Measurements from ENCODE around the gene TSC1. TPM values are rescaled to one million over a fixed set of nuclear protein-coding genes. Genes with fewer than 3 reads are reported as not detected.

TSC1 gene
- total RNA-seq, 2 experiments from 2014 or later: 28.7 to 66.2 TPM

- ChIA-PET CTCF (ENCODE audit: unreplicated experiment) (no interaction called here), POLR2A (interaction anchor here (1.0 kb wide), 2 partner anchors 9 to 10 kb away, joined by 3 to 4 read pairs; no protein-coding TSS in a partner anchor)
- H3K4me1 ChIP-seq (ENCODE audit: insufficient read depth, low read length, poor library complexity, severe bottlenecking): no peaks in the 10 kb centered on the region
- no peak overlapping the region for H3K4me2 ChIP-seq (ENCODE audit: low read length)
- no peaks in the 10 kb centered on the region for H3K9me2 ChIP-seq (ENCODE audit: insufficient read depth, low read length)
- no TSS peak for BruUV-seq (replicated peaks)
- no peak overlapping the region for H3K4me3 ChIP-seq (ENCODE audit: low read depth, low read length, poor library complexity, severe bottlenecking)
- peaks cover 23% of the 10 kb centered on the region for H3K79me2 ChIP-seq (ENCODE audit: insufficient read depth, low read depth, low read length)
- no peak overlapping the region for H3K27ac ChIP-seq (ENCODE audit: low read depth, low read length, poor library complexity, severe bottlenecking)
- no peak overlapping the region for H2AFZ ChIP-seq (ENCODE audit: low read length)
- H4K20me1 ChIP-seq (ENCODE audit: insufficient read depth, low read length): 0 out of 2 replicates have a peak, but pooled peaks cover 4% of the 10 kb centered on the region
- peaks cover 40% of the 10 kb centered on the region for H3K36me3 ChIP-seq (ENCODE audit: insufficient read depth, low read length)
- no peak for DNase-seq (ENCODE audit: low spot score)
- H3K9me3 ChIP-seq (ENCODE audit: low read length): no peaks in the 10 kb centered on the region
- intact Hi-C loops (cut with micrococcal nuclease; ENCODE audit: unreplicated experiment): no loop called here
- TF ChIP-seq EZH2phosphoT487 (IDR thresholded peaks at IDR 0.05; ENCODE audit: borderline replicate concordance, low read depth, low read length) (no peak), CTCF (conservative IDR thresholded peaks at IDR 0.05; ENCODE audit: low read length) (no peak)
Measured at GRCh38 chr9:132935026-132935425, 9.4 kb downstream of the TSC1 start.

GRCh38 chr9:132931178-132931735 is 13.2 kb downstream of the TSC1 start:
- no peaks in the 10 kb centered on the region; the same call in 1 of the 2 replicates for H3K79me2 ChIP-seq (ENCODE audit: insufficient read depth, low read depth, low read length)
- intact Hi-C loops (cut with micrococcal nuclease; ENCODE audit: unreplicated experiment): no loop called here
- H3K4me3 ChIP-seq (ENCODE audit: low read depth, low read length, poor library complexity, severe bottlenecking): no peak overlapping the region
- H3K27ac ChIP-seq (ENCODE audit: low read depth, low read length, poor library complexity, severe bottlenecking): no peak overlapping the region
- ChIA-PET CTCF (ENCODE audit: unreplicated experiment) (no interaction called here), POLR2A (interaction anchor here (0.6 kb wide), 2 partner anchors 180 to 628 kb away, joined by 3 to 4 read pairs; no protein-coding TSS in a partner anchor)
- DNase-seq (ENCODE audit: low spot score): no peak
- H3K4me1 ChIP-seq (ENCODE audit: insufficient read depth, low read length, poor library complexity, severe bottlenecking): no peaks in the 10 kb centered on the region
- no peak overlapping the region for H3K4me2 ChIP-seq (ENCODE audit: low read length)
- H4K20me1 ChIP-seq (ENCODE audit: insufficient read depth, low read length): 0 out of 2 replicates have a peak, but pooled peaks cover 4% of the 10 kb centered on the region
- peaks cover 68% of the 10 kb centered on the region for H3K36me3 ChIP-seq (ENCODE audit: insufficient read depth, low read length)
- no TSS peak for BruUV-seq (replicated peaks)
- no peak overlapping the region for H2AFZ ChIP-seq (ENCODE audit: low read length)
- no peaks in the 10 kb centered on the region for H3K9me2 ChIP-seq (ENCODE audit: insufficient read depth, low read length)
- H3K9me3 ChIP-seq (ENCODE audit: low read length): no peaks in the 10 kb centered on the region
- TF ChIP-seq EZH2phosphoT487 (IDR thresholded peaks at IDR 0.05; ENCODE audit: borderline replicate concordance, low read depth, low read length): no peak
- no peak for TF ChIP-seq CTCF (conservative IDR thresholded peaks at IDR 0.05; ENCODE audit: low read length)

DNA sequence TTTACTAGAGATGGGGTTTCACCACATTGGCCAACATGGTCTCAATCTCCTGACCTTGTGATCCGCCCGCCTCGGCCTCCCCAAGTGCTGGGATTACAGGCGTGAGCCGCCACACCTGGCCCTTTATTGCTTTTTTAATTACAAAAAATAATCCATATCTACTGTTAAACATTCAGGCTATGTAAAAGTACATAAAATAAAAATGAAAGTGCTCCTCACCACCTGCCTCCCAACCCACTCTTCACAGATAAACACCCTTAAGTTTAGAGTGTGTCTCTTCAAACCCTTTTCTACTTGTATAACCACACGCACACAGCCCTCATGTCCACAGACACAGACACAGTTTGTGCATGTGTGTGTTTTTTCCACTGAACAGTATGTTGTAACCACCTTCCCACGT is 16.7 kb downstream of the TSC1 start:
- Histone ChIP-seq H3K9me3 (ENCODE audit: low read length) (no peaks in the 10 kb centered on the region), H3K4me3 (ENCODE audit: low read depth, low read length, poor library complexity, severe bottlenecking) (no peak overlapping the region), H3K9me2 (ENCODE audit: insufficient read depth, low read length) (no peaks in the 10 kb centered on the region), H3K36me3 (ENCODE audit: insufficient read depth, low read length) (peaks cover 77% of the 10 kb centered on the region), H3K4me1 (ENCODE audit: insufficient read depth, low read length, poor library complexity, severe bottlenecking) (no peaks in the 10 kb centered on the region), H3K27ac (ENCODE audit: low read depth, low read length, poor library complexity, severe bottlenecking) (no peak overlapping the region), H2AFZ (ENCODE audit: low read length) (no peak overlapping the region), H3K79me2 (ENCODE audit: insufficient read depth, low read depth, low read length) (no peaks in the 10 kb centered on the region), H4K20me1 (ENCODE audit: insufficient read depth, low read length) (no peaks in the 10 kb centered on the region), H3K4me2 (ENCODE audit: low read length) (no peak overlapping the region)
- no peak for TF ChIP-seq CTCF (conservative IDR thresholded peaks at IDR 0.05; ENCODE audit: low read length)
- no TSS peak for BruUV-seq (replicated peaks)
- POLR2A ChIA-PET: interaction anchor here (0.7 kb wide), 1 partner anchor 26 kb away, joined by 3 read pairs; no protein-coding TSS in a partner anchor
- no peak for DNase-seq (ENCODE audit: low spot score)
- intact Hi-C loops (cut with micrococcal nuclease; ENCODE audit: unreplicated experiment): no loop called here
- CTCF ChIA-PET (ENCODE audit: unreplicated experiment): no interaction called here

Data from OCI-LY7 (cell line).